H1 (cell line): ENCODE data around the gene CUEDC1. TPM values are rescaled to one million over a fixed set of nuclear protein-coding genes. Genes with fewer than 3 reads are reported as not detected.

Source experiments
- CTCF ChIA-PET: fragments of 300-600 bp; sonication (Branson Sonifier 250); formaldehyde crosslinking; loops from one replicate; lab custom pipeline; 2021; ENCODE audit not compliant: partially characterized antibody; lab: Charles Lee
- POLR2A ChIA-PET: fragments of 300-600 bp; sonication (Branson Sonifier 250); formaldehyde crosslinking; loops from one replicate; lab custom pipeline; 2021; ENCODE audit warnings: inconsistent platforms; ENCODE audit not compliant: partially characterized antibody; lab: Charles Lee
- DNase-seq, 2 experiments: peaks; one replicate each; pipeline versions ENCODE4 v3.0.0 to v3.0.0-alpha.2; 2010 to 2022; ENCODE audit warnings: low spot score in 2 of 2, low read depth in 1 of 2, mixed read lengths in 1 of 2
- FAIRE-seq: peaks from 2 replicates; lab custom pipeline; 2011; peaks lifted over from hg19 to GRCh38; lab: Jason Lieb, UNC
- H2AFZ ChIP-seq: 2 replicates; pipeline ENCODE4 v1.8.1; 2012; ENCODE audit warnings: low read length, inconsistent platforms
- H2AK5ac ChIP-seq: 2 replicates; pipeline ENCODE4 v1.6.1; 2013; ENCODE audit warnings: low read depth, low read length
- H2BK120ac ChIP-seq: replicated peaks from 2 replicates; pipeline ENCODE3; 2013; ENCODE audit warnings: low read depth, low read length, inconsistent platforms
- H2BK12ac ChIP-seq: 2 replicates; pipeline ENCODE4 v1.6.1; 2013; ENCODE audit warnings: low read depth, low read length
- H2BK15ac ChIP-seq: 2 replicates; pipeline ENCODE4 v1.6.1; 2013; ENCODE audit warnings: low read length
- H2BK20ac ChIP-seq: 2 replicates; pipeline ENCODE4 v1.6.1; 2013; ENCODE audit warnings: low read length
- H2BK5ac ChIP-seq: 2 replicates; pipeline ENCODE4 v1.6.1; 2013; ENCODE audit warnings: low read depth, low read length
- H3K14ac ChIP-seq: 2 replicates; pipeline ENCODE4 v1.6.1; 2013; ENCODE audit warnings: inconsistent platforms; ENCODE audit not compliant: insufficient read length
- H3K18ac ChIP-seq: 2 replicates; pipeline ENCODE4 v1.6.1; 2013; ENCODE audit warnings: low read length; ENCODE audit errors: extremely low read depth
- H3K23ac ChIP-seq: 2 replicates; pipeline ENCODE4 v1.6.1; 2013; ENCODE audit warnings: inconsistent platforms; ENCODE audit not compliant: insufficient read length
- H3K23me2 ChIP-seq: 2 replicates; pipeline ENCODE4 v1.6.1; 2013; ENCODE audit warnings: low read depth, low read length
- H3K27ac ChIP-seq: 2 replicates; pipeline ENCODE4 v1.6.1; 2011; ENCODE audit warnings: low read depth, low read length, inconsistent platforms
- H3K27me3 ChIP-seq, 4 experiments: replicated peaks in 1 of 4; 1 replicate in 1 of 4; 2 replicates in 3 of 4; pipeline versions ENCODE4 v1.6.1 to v1.8.1; 2011 to 2013; ENCODE audit warnings: low read length in 3 of 4, mild to moderate bottlenecking in 3 of 4, inconsistent platforms in 2 of 4, mixed read lengths in 2 of 4, moderate library complexity in 1 of 4; ENCODE audit not compliant: control insufficient read depth in 3 of 4, insufficient read depth in 3 of 4; ENCODE audit errors: extremely low read depth in 1 of 4
- H3K36me3 ChIP-seq, 4 experiments: 2 replicates each; pipeline versions ENCODE4 v1.6.1 to v1.8.1; 2011 to 2013; ENCODE audit warnings: mild to moderate bottlenecking in 4 of 4, low read length in 3 of 4, moderate library complexity in 2 of 4, control low read depth in 1 of 4, inconsistent platforms in 1 of 4; ENCODE audit not compliant: insufficient read depth in 4 of 4, control insufficient read depth in 2 of 4
- H3K4ac ChIP-seq: replicated peaks from 2 replicates; pipeline ENCODE3; 2013; ENCODE audit warnings: low read length, low read depth, mixed read lengths, inconsistent platforms; ENCODE audit not compliant: insufficient read length
- H3K4me1 ChIP-seq, 4 experiments: replicated peaks in 1 of 4; 1 replicate in 1 of 4; 2 replicates in 3 of 4; pipeline versions ENCODE4 v1.6.1 to v1.8.1; 2011 to 2013; ENCODE audit warnings: low read length in 3 of 4, inconsistent platforms in 2 of 4, mixed read lengths in 1 of 4; ENCODE audit not compliant: insufficient read depth in 4 of 4, control insufficient read depth in 3 of 4
- H3K4me2 ChIP-seq, 2 experiments: 2 replicates each; pipeline versions ENCODE4 v1.6.1 to v1.8.1; 2011 to 2013; ENCODE audit warnings: low read depth in 2 of 2, low read length in 2 of 2, control low read depth in 1 of 2, inconsistent platforms in 1 of 2, mild to moderate bottlenecking in 1 of 2; ENCODE audit not compliant: insufficient read depth in 1 of 2
- H3K4me3 ChIP-seq, 4 experiments: fragments of 200-600, 300-600 bp in 1 of 4; sonication (generic), shearing (Covaris generic), sonication (Bioruptor Twin) in 1 of 4; 2 replicates each; pipeline versions ENCODE4 v1.5.1 to v1.8.1; 2011 to 2016; ENCODE audit warnings: low read length in 4 of 4, low read depth in 3 of 4, control low read depth in 2 of 4, inconsistent platforms in 2 of 4, mild to moderate bottlenecking in 2 of 4, mixed read lengths in 1 of 4, moderate library complexity in 1 of 4; ENCODE audit not compliant: insufficient read depth in 2 of 4; ENCODE audit errors: extremely low read depth in 1 of 4
- H3K56ac ChIP-seq: replicated peaks from 2 replicates; pipeline ENCODE3; 2013; ENCODE audit warnings: low read depth, mild to moderate bottlenecking, mixed read lengths, low read length, inconsistent platforms; ENCODE audit not compliant: insufficient read length
- H3K79me1 ChIP-seq: 2 replicates; pipeline ENCODE4 v1.6.1; 2013; ENCODE audit warnings: low read depth, low read length, control low read depth
- H3K79me2 ChIP-seq, 2 experiments: 2 replicates each; pipeline versions ENCODE4 v1.6.1 to v1.8.1; 2012 to 2013; ENCODE audit warnings: low read length in 2 of 2, mild to moderate bottlenecking in 2 of 2, inconsistent platforms in 1 of 2; ENCODE audit not compliant: insufficient read depth in 2 of 2, control insufficient read depth in 1 of 2
- H3K9ac ChIP-seq, 4 experiments: replicated peaks in 1 of 4; 1 replicate in 1 of 4; 2 replicates in 3 of 4; pipeline versions ENCODE4 v1.6.1 to v1.8.1; 2011 to 2013; ENCODE audit warnings: low read depth in 3 of 4, low read length in 3 of 4, control low read depth in 2 of 4, mild to moderate bottlenecking in 2 of 4, moderate library complexity in 2 of 4, inconsistent platforms in 1 of 4; ENCODE audit errors: extremely low read depth in 1 of 4
- H3K9me3 ChIP-seq, 2 experiments: 2 replicates each; pipeline versions ENCODE4 v1.6.1 to v1.8.1; 2012 to 2013; ENCODE audit warnings: mild to moderate bottlenecking in 2 of 2, moderate library complexity in 2 of 2, control low read depth in 1 of 2, inconsistent platforms in 1 of 2, low read depth in 1 of 2, low read length in 1 of 2, mixed read lengths in 1 of 2; ENCODE audit not compliant: insufficient read depth in 2 of 2
- H4K20me1 ChIP-seq, 2 experiments: replicated peaks in 1 of 2; 2 replicates each; pipeline versions ENCODE3 to v1.8.1; 2011 to 2013; ENCODE audit warnings: inconsistent platforms in 2 of 2, low read length in 2 of 2, mild to moderate bottlenecking in 1 of 2; ENCODE audit not compliant: insufficient read depth in 2 of 2, control insufficient read depth in 1 of 2
- H4K5ac ChIP-seq: 2 replicates; pipeline ENCODE4 v1.6.1; 2013; ENCODE audit warnings: low read length, low read depth, mixed read lengths, inconsistent platforms; ENCODE audit not compliant: insufficient read length
- H4K8ac ChIP-seq: 2 replicates; pipeline ENCODE4 v1.8.0; 2013; ENCODE audit warnings: mild to moderate bottlenecking, moderate library complexity, low read length, inconsistent platforms; ENCODE audit not compliant: insufficient read depth; ENCODE audit errors: extremely low read depth
- H4K91ac ChIP-seq: replicated peaks from 2 replicates; pipeline ENCODE3; 2013; ENCODE audit warnings: low read length, mixed read lengths, inconsistent platforms; ENCODE audit not compliant: insufficient read length
- EGR1 ChIP-seq: IDR thresholded peaks from 2 replicates; pipeline ENCODE4 v1.6.1; 2011; ENCODE audit warnings: low read depth, low read length, borderline replicate concordance
- EP300 ChIP-seq, 2 experiments: IDR thresholded peaks; 1 replicate in 1 of 2; 2 replicates in 1 of 2; pipeline ENCODE4 v1.6.1; 2011 to 2012; ENCODE audit warnings: low read depth in 2 of 2, low read length in 2 of 2, mild to moderate bottlenecking in 2 of 2, borderline replicate concordance in 1 of 2, inconsistent platforms in 1 of 2, moderate library complexity in 1 of 2
- EZH2 ChIP-seq: fragments of 200-600 bp; sonication (generic); IDR thresholded peaks from 2 replicates; pipeline ENCODE4 v1.7.1; 2012; ENCODE audit warnings: low read depth, mild to moderate bottlenecking, moderate library complexity, low read length, inconsistent platforms; ENCODE audit not compliant: severe bottlenecking
- JUN ChIP-seq: IDR thresholded peaks from 2 replicates; pipeline ENCODE4 v1.6.1; 2011; ENCODE audit warnings: low read depth, mild to moderate bottlenecking, improper control_type of control experiment, low read length
- MAFK ChIP-seq: IDR thresholded peaks from 2 replicates; pipeline ENCODE4 v1.6.1; 2012; ENCODE audit warnings: low read depth, mild to moderate bottlenecking, improper control_type of control experiment, low read length
- RNF2 ChIP-seq: fragments of 200-900, 300-1000 bp; sonication (generic); IDR thresholded peaks from 2 replicates; pipeline ENCODE4 v1.7.1; 2016; ENCODE audit warnings: borderline replicate concordance, low read depth, mild to moderate bottlenecking, antibody characterized with exemption, low read length; ENCODE audit not compliant: poor library complexity, severe bottlenecking; ENCODE audit errors: missing control alignments
- SIRT6 ChIP-seq: IDR thresholded peaks from one replicate; pipeline ENCODE4 v1.7.1; 2012; ENCODE audit warnings: low read length, inconsistent platforms
- SP1 ChIP-seq: IDR thresholded peaks from 2 replicates; pipeline ENCODE4 v1.6.1; 2011; ENCODE audit warnings: low read depth, low read length
- SP2 ChIP-seq: IDR thresholded peaks from 2 replicates; pipeline ENCODE4 v1.6.1; 2012; ENCODE audit warnings: mild to moderate bottlenecking, low read length, inconsistent platforms
- TAF7 ChIP-seq: optimal IDR thresholded peaks from 2 replicates; pipeline ENCODE3; 2011; ENCODE audit warnings: low read depth, mild to moderate bottlenecking, inconsistent platforms, low read length, moderate library complexity, borderline replicate concordance
- WGBS, 2 experiments: shearing (Covaris generic) in 1 of 2; methylation state at CpG; one replicate each; pipeline versions ENCODE4 v1.1.6 to v1.1.7; 2013 to 2015; ENCODE audit warnings: low lambda C conversion rate in 2 of 2, mixed read lengths in 2 of 2, inconsistent platforms in 1 of 2, low coverage in 1 of 2, missing lambda C conversion rate in 1 of 2; ENCODE audit not compliant: insufficient replicate concordance in 2 of 2, insufficient coverage in 1 of 2, insufficient read length in 1 of 2; ENCODE audit errors: extremely low coverage in 1 of 2, missing lambda C conversion rate in 1 of 2; 5-methylcytosine and 5-hydroxymethylcytosine counted together
- polyA plus RNA-seq, 7 experiments: library from polyadenylated mRNA; depleted of rRNA in 3 of 7; stranded (reverse) in 5 of 7; unstranded in 2 of 7; fragments of >200 nt in 5 of 7; fragments of 200-250 nt in 2 of 7; gene quantifications; 1 replicate in 5 of 7; 2 replicates in 1 of 7; 4 replicates in 1 of 7; pipeline versions ENCODE4 v1.2.1 to v1.2.3, GENCODE V29; 2011 to 2013; ENCODE audit warnings: missing spikeins in 2 of 7, mixed read lengths in 2 of 7
- total RNA-seq: library from RNA; stranded (reverse); fragmentation: NEBNext Ultra II Directional; extraction: Animal tissue kit (Norgen Biotek cat#: 25700); gene quantifications from 2 replicates; pipeline ENCODE4 v1.2.1, GENCODE V29; 2021

The CUEDC1 gene
- total and polyA plus RNA-seq, 2 of the 8 experiments (the other 6 are each of a cell fraction or from before 2014, with no cell fraction given), result 4.0 to 10.7 TPM

DNA sequence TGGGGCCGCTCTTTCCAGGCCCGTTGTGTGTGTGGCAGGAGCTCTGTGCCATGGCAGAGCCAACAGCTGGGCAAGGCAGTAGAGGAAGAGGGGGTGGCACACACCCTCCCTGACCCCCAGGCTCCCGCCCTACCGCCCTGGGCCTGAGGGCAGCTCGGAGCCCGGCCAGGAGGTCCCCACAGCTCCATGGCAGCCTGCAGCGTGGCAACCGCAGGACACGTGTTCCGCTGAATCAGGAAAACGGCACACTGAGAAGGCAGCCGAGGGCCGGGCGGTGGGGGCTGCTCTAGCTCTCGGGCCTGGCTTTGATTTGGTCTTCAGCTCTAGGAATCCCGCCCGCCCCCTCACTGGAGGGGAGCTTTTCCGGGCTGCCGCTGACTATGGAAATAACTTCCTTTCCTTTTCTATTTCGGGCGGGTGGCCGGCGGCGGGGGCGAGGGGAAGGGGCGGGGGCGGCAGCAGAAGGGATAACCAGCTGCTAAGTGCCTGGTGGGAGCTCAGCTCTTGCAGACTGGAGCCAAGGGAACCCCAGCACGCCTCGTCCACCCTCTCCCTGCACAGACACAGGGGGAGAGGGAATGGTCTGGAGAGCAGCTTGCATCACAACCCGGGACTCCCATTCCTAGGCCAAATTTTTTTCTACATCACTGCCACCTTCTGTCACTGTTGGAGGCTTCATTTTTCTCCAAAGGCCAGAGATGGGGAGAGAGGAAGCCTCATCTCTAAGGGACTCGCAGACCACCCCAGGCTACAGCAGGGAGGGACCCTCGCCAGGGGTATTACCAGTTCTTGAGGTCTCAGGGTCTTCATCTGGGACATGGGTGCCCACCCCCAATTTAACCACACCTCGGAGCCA, 80.5 kb downstream of the CUEDC1 start:
- H2BK120ac ChIP-seq, result peak overlapping the region; percentile 89
- H2BK12ac ChIP-seq, result peak overlapping the region; percentile 94
- peaks cover 2% of the 10 kb centered on the region; the same call in 1 of the 2 replicates for H3K23me2 ChIP-seq
- no peak overlapping the region for H2AFZ ChIP-seq
- H3K18ac ChIP-seq, result peak overlapping the region; percentile 97
- no peaks in the 10 kb centered on the region for H3K79me1 ChIP-seq
- H3K27me3 ChIP-seq, result peaks cover 0 to 14% (median 6%) of the 10 kb centered on the region in 4 experiments; a peak in 4 of 7 replicates
- peaks cover 18 to 41% (median 35%) of the 10 kb centered on the region in 4 experiments for H3K4me1 ChIP-seq
- no peak overlapping the region for H3K23ac ChIP-seq
- peak overlapping the region; percentile 91 for H2AK5ac ChIP-seq
- DNase-seq, result peak; percentile 64 to 83
- 16% methylated on average over 30 of the region's 33 CpGs; no CpG with 5 or more reads in 1 of the 2 experiments for WGBS, 2 experiments
- H3K4me3 ChIP-seq, result peak overlapping the region in 2 of 4 experiments; percentile 11 to 35; a peak in 4 of 8 replicates
- H3K56ac ChIP-seq, result peak overlapping the region; percentile 27
- peak overlapping the region; percentile 100 for H4K91ac ChIP-seq
- no peaks in the 10 kb centered on the region for H3K79me2 ChIP-seq
- peak overlapping the region; percentile 53 to 54 for H3K4me2 ChIP-seq
- peak overlapping the region; percentile 56 for H3K27ac ChIP-seq
- H3K14ac ChIP-seq, result peak overlapping the region; percentile 78
- POLR2A ChIA-PET, result interaction anchor here (0.6 to 32.5 kb wide), 11 partner anchors 11 to 219 kb away, joined by 3 to 672 read pairs (median 4); partner anchors contain the start of genes SRSF1 and VEZF1
- CTCF ChIA-PET, result interaction anchor here (0.6 to 20.7 kb wide), 13 partner anchors 11 to 121 kb away, joined by 3 to 221 read pairs (median 4); no protein-coding TSS in a partner anchor
- H3K9me3 ChIP-seq, result no peaks in the 10 kb centered on the region
- peak overlapping the region; percentile 97 for H2BK20ac ChIP-seq
- FAIRE-seq, result no peak
- H2BK5ac ChIP-seq, result peak overlapping the region; percentile 96
- H4K5ac ChIP-seq, result peak overlapping the region; percentile 81
- H3K9ac ChIP-seq, result peak overlapping the region in 3 of 4 experiments; percentile 20 to 39 (median 22); a peak in 4 of 7 replicates
- peak overlapping the region; percentile 90; the same call in 1 of the 2 replicates for H4K8ac ChIP-seq
- H3K36me3 ChIP-seq, result no peaks in the 10 kb centered on the region; a peak in 1 of 8 replicates
- peak overlapping the region; percentile 99 for H3K4ac ChIP-seq
- H4K20me1 ChIP-seq, result no peaks in the 10 kb centered on the region
- peak overlapping the region; percentile 95; the same call in 1 of the 2 replicates for H2BK15ac ChIP-seq
- TF ChIP-seq JUN, result no peak
- 0 out of 2 replicates have a peak, but pooled peaks have one; percentile 21 for TF ChIP-seq SP1
- TF ChIP-seq SIRT6, result no peak
- TF ChIP-seq RNF2, result no peak
- TF ChIP-seq EP300 (IDR thresholded peaks at IDR 0.05; ENCODE audit: borderline replicate concordance in 1 of 2, low read depth in 2 of 2, low read length in 2 of 2), result no peak
- TF ChIP-seq EGR1, result peak; percentile 93; the same call in 1 of the 2 replicates
- peak; percentile 60; the same call in 1 of the 2 replicates for TF ChIP-seq MAFK
- TF ChIP-seq SP2, result no peak
- peak; percentile 38 for TF ChIP-seq TAF7
- no peak for TF ChIP-seq EZH2
